Tibial nerve (tissue), 4 donors: ENCODE results near the gene PI4K2A.

Experiments used
- CTCF ChIP-seq, 5 experiments: fragments of 200-600 bp in 3 of 5; fragments of 450-650 bp in 2 of 5; sonication (generic) in 3 of 5; IDR thresholded peaks; one replicate each; pipeline ENCODE4 v1.5.1; 2016 to 2019; ENCODE audit warnings: antibody characterized with exemption in 5 of 5, mild to moderate bottlenecking in 3 of 5, moderate library complexity in 2 of 5
- EP300 ChIP-seq, 2 donors: sonication (generic); formaldehyde crosslinking; IDR thresholded peaks; one replicate each; pipeline ENCODE4 v1.6.1; 2017; ENCODE audit warnings: antibody characterized with exemption in 2 of 2, mild to moderate bottlenecking in 1 of 2

- TF ChIP-seq CTCF (IDR thresholded peaks at IDR 0.05) (no peak), EP300 (IDR thresholded peaks at IDR 0.05) (no peak)
Measured at GRCh38 chr10:97721871-97722780, 81.7 kb downstream of the PI4K2A start.
